Measurements from ENCODE around the gene POU6F2. TPM values are rescaled to one million over a fixed set of nuclear protein-coding genes. Genes with fewer than 3 reads are reported as not detected.
A peak's percentile ranks its signal among the peaks of the same experiment; 100 is the strongest.

POU6F2 gene
- total RNA-seq, 1 donor from 2014 or later: not detected

DNA sequence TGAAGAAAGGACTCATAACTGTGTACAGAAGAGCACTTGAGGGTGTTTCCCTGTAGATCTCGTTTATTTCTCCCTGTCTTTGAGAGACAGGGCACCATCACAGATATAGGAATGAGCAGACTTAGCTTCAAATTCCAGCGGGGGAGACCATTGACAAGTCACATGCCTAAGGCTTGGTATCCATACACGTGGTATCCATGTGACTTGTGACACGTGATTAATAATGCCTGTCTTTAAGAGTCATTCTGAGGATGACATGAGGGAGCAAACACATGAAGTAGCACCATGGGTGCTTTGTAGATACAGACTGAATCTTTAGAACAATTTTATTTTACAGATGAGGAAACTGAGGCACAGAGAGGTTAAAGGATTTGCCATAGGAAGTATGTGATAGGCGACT is 292.3 kb downstream of the POU6F2 start:
- Histone ChIP-seq H3K36me3 (no peaks in the 10 kb centered on the region), H3K4me1 (no peaks in the 10 kb centered on the region), H3K4me3 (no peak overlapping the region), H3K9me3 (no peaks in the 10 kb centered on the region), H3K27me3 (no peaks in the 10 kb centered on the region), H3K27ac (no peak overlapping the region)
- TF ChIP-seq, protein P1, sequence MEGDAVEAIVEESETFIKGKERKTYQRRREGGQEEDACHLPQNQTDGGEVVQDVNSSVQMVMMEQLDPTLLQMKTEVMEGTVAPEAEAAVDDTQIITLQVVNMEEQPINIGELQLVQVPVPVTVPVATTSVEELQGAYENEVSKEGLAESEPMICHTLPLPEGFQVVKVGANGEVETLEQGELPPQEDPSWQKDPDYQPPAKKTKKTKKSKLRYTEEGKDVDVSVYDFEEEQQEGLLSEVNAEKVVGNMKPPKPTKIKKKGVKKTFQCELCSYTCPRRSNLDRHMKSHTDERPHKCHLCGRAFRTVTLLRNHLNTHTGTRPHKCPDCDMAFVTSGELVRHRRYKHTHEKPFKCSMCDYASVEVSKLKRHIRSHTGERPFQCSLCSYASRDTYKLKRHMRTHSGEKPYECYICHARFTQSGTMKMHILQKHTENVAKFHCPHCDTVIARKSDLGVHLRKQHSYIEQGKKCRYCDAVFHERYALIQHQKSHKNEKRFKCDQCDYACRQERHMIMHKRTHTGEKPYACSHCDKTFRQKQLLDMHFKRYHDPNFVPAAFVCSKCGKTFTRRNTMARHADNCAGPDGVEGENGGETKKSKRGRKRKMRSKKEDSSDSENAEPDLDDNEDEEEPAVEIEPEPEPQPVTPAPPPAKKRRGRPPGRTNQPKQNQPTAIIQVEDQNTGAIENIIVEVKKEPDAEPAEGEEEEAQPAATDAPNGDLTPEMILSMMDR (IDR thresholded peaks at IDR 0.05): no peak
- intact Hi-C loops (cut with DNase I): loop anchor here (10.0 kb wide), 1 partner anchor 335 kb away; no protein-coding TSS in a partner anchor
- DNase-seq (ENCODE audit: low spot score in 2 of 2): no peak

DNA sequence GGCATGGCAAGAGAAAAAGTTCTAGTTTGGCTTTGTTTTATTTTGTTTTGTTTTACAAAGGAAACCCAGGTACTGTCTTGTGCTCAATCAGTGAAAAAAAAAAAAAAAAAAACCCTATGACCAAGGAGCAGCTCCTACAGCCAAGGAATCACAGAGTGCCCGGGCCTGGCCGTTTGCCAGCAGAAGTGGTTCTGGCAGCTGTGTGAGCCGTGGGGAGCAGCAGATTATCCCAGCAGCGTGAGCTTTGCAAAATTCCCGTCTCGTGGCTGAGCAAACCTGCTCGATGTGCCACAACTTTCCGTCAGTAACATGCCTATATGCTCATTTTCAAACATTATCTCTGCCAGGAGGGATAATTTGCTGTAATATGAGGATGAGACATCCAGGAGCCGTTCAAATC is 293.7 kb downstream of the POU6F2 start:
- TF ChIP-seq, protein P1 (IDR thresholded peaks at IDR 0.05): no peak
- no peaks in the 10 kb centered on the region for H3K27me3 ChIP-seq
- no peaks in the 10 kb centered on the region for H3K4me1 ChIP-seq
- no peaks in the 10 kb centered on the region for H3K36me3 ChIP-seq
- DNase-seq (ENCODE audit: low spot score in 2 of 2): peak in 1 of 2 donors; percentile 79
- H3K9me3 ChIP-seq: no peaks in the 10 kb centered on the region
- H3K4me3 ChIP-seq: no peak overlapping the region
- intact Hi-C loops (cut with DNase I): loop anchor here (10.0 kb wide), 1 partner anchor 337 kb away; no protein-coding TSS in a partner anchor
- H3K27ac ChIP-seq: no peak overlapping the region

DNA sequence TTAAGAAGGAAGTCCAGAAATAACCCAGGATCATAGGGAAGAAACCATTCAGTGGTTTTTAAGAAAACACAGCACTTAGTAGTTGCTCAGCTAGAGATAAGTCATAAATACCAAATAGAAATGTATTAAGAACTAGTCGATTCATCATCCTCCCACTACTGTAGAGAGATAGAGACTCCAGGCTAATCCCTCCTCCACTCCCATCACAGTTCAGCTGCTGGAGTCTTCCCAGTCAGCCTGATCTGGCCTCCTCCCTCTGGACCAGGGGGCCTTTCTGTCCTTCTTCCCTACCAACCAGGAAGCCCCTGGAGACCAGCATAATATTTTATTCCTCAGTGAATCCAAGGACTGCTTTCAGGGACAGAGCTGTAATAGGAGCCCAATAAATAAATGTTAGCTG is 294.4 kb downstream of the POU6F2 start:
- intact Hi-C loops (cut with DNase I): loop anchor here (10.0 kb wide), 1 partner anchor 337 kb away; no protein-coding TSS in a partner anchor
- Histone ChIP-seq H3K27me3 (no peaks in the 10 kb centered on the region), H3K4me3 (no peak overlapping the region)

DNA sequence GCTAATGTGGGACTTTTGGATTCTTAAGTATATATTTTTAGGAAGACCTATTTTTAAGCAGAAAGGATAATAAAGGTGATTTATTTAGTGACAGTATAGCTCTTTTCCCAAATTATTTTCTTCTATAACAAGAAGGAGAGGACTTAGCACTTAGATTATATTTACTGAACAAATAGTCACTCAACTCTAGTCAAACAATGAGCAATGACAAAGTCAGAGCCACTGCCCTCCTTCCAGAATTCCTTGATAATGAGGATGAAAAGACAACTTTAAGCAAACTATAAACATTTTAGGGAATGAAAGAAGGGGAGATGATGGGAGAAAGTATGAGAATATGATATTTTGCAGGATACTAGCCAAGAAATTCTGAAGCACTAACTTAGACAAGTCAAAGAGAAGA is 295.0 kb downstream of the POU6F2 start:
- no peaks in the 10 kb centered on the region for H3K36me3 ChIP-seq
- H3K27me3 ChIP-seq: no peaks in the 10 kb centered on the region
- intact Hi-C loops (cut with DNase I): loop anchor here (10.0 kb wide), 1 partner anchor 338 kb away; no protein-coding TSS in a partner anchor
- no peak overlapping the region for H3K4me3 ChIP-seq
- H3K4me1 ChIP-seq: no peaks in the 10 kb centered on the region
- H3K9me3 ChIP-seq: no peaks in the 10 kb centered on the region
- TF ChIP-seq, protein P1 (IDR thresholded peaks at IDR 0.05): no peak
- DNase-seq (ENCODE audit: low spot score in 2 of 2): no peak
- H3K27ac ChIP-seq: no peak overlapping the region

More for the DNA sequence above, 294.4 kb downstream of the POU6F2 start:
- no peak for DNase-seq (ENCODE audit: low spot score in 2 of 2)
- Histone ChIP-seq H3K9me3 (no peaks in the 10 kb centered on the region), H3K27ac (no peak overlapping the region), H3K4me1 (no peaks in the 10 kb centered on the region), H3K36me3 (no peaks in the 10 kb centered on the region)
- TF ChIP-seq, protein P1 (IDR thresholded peaks at IDR 0.05): no peak

DNA sequence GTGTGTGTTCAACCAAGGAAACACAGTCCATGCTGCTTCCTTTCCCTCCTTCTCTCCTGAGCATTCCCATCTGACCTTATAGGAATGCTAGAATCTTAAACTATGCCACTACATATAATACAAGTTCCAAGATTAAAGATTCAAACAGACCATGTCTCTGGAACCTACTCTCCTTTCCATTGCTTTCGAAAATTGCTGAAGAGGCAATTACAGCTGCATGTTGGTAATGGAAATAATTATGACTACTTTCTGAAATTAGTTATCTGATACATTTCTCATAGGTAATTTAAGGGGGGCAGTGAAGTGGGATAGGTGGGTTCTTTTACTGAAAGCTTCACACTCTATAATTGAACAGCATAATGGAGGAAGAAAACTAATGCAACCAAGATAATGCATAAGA is 302.6 kb downstream of the POU6F2 start:
- TF ChIP-seq, protein P1 (IDR thresholded peaks at IDR 0.05): no peak
- no peak overlapping the region for H3K27ac ChIP-seq
- intact Hi-C loops (cut with DNase I): no loop called here

DNA sequence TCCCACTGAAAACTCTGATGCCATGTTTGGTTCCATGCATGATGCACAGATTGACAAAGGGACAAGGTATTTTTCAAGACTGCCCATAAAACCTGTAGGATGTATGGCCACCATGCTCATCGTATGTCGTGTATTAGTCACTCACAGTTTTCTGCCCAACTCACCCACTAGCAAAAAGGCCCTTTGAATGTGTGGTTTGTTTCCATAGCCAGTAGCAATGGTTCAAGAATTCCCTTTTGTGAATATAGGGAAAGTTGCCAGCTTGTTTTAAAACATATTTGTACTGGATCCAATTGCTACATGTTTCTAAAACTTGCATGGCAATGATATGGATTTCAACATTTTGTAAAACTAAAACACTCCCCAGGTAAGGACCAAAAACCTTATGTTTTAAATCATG is 307.5 kb downstream of the POU6F2 start:
- Histone ChIP-seq H3K27ac (no peak overlapping the region), H3K9me3 (no peaks in the 10 kb centered on the region), H3K27me3 (no peaks in the 10 kb centered on the region), H3K36me3 (no peaks in the 10 kb centered on the region), H3K4me1 (no peaks in the 10 kb centered on the region), H3K4me3 (no peak overlapping the region)
- DNase-seq (ENCODE audit: low spot score in 2 of 2): no peak
- intact Hi-C loops (cut with DNase I): no loop called here
- TF ChIP-seq, protein P1 (IDR thresholded peaks at IDR 0.05): no peak

More for the DNA sequence above, 302.6 kb downstream of the POU6F2 start:
- Histone ChIP-seq H3K4me1 (no peaks in the 10 kb centered on the region), H3K36me3 (no peaks in the 10 kb centered on the region), H3K4me3 (no peak overlapping the region), H3K27me3 (no peaks in the 10 kb centered on the region), H3K9me3 (no peaks in the 10 kb centered on the region)
- no peak for DNase-seq (ENCODE audit: low spot score in 2 of 2)
